HG03175 (cell line): Measurements from ENCODE around the gene EPHA3.

Source experiments
- ATAC-seq: cut with Tn5 transposase; IDR thresholded peaks from one replicate; pipeline ENCODE4 v1.9.1; 2021; ENCODE audit warnings: mild to moderate bottlenecking, moderate library complexity; ENCODE audit not compliant: unreplicated experiment

Gene EPHA3

GRCh38 chr3:89278302-89279025, 171.0 kb downstream of the EPHA3 start:
- no peak for ATAC-seq

DNA sequence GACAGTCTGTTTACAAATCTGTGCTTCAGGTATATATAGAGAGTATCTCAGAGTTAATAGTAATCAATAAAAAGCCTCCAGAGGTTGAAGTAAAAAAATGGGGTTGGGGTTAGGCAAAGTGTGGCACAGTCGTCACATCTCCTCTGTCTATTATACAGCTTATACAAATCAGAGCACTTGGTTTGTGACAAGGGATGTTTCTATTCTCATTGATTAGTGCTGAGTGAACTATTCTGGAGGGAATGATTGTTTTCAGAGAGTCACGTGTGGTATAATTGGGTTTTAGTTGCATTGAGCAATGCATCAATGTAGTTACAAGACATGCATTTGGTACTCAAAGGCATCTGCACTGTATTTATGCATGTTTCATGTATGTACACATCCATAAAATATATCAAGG, 172.9 kb downstream of the EPHA3 start:
- ATAC-seq = no peak

DNA sequence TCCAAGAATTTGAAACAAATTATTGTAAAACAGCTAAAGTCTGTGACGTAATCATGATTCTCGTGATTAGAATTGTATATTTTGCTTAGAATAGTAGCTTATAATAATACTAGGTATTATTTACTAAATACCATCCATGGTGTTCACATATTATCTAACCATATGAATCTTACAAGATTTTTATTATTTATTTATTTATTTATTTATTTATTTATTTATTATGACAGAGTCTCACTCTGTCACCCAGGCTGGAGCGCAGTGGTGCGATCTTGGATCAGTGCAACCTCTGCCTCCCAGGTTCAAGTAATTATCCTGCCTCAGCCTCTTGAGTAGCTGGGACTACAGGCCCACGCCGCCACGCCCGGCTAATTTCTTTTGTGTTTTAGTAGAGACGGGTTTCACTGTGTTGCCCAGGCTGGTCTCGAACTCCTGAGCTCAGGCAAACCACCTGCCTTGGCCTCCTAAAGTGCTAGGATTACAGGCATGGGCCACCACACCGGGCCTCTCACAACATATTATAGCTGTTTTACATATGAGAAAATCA, 173.5 kb downstream of the EPHA3 start:
- ATAC-seq = no peak

GRCh38 chr3:89287902-89288508, 180.6 kb downstream of the EPHA3 start:
- no peak for ATAC-seq

- ATAC-seq = no peak
Measured at GRCh38 chr3:89289574-89290190, 182.3 kb downstream of the EPHA3 start.

GRCh38 chr3:89297199-89297598, 189.8 kb downstream of the EPHA3 start:
- no peak for ATAC-seq

GRCh38 chr3:89300526-89300925, 193.1 kb downstream of the EPHA3 start:
- ATAC-seq = no peak

GRCh38 chr3:89300981-89301380, 193.6 kb downstream of the EPHA3 start:
- ATAC-seq = no peak

DNA sequence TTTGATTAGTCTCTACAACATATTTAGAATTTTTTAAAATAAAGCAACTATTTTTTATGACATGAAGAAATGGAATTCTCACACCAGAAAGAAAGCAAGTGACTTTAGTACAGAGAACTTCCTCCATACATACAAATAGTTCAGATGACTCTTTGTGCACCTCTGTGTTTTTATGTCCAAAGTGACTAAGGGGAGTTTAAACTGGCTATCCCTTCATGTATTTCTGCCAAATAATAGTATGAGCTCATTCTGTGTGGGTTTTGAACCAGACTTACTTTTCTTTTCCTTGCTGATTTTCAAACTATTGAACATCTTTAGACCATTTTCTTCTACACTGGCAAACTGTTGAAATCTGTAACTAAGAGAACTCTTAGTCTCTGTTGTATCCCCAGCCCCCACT, 196.3 kb downstream of the EPHA3 start:
- no peak for ATAC-seq

DNA sequence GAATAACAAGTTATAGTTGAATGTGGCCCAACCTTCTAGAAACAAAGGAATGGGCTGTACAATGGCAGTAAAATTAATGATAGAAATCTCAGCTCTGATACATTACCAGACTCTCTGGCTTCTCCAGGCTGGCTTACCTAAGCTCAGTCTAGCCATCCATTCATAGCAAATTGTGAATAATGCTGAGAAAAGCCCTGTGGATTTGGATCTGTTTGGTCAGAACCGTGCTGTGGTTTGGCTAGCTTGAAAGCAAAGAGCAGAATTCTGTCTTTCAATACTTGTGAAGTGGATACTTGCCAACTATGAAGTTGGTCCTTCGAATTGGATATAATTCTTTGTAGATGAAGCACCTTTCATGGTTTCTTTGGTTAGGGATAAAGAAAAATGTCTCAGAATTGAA, 199.1 kb downstream of the EPHA3 start:
- no peak for ATAC-seq

DNA sequence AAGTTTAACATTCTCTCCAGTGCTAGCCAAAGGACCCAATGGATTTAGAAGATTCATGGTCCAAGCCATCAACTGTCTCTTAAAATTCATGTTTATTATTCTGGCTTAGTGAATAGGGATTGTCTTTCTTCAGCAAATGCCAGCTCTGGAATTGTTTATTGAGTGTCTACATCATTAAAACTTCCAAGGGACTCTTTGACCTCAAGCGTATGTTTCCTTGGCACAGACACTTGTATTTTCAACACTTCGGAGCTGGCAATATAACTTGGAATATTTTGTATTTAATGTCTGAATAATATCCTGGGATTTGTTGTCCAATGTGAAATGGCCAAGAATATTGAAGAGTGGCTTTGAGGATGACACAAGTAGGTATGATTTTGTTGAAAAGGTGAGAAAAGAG, 204.2 kb downstream of the EPHA3 start:
- no peak for ATAC-seq

DNA sequence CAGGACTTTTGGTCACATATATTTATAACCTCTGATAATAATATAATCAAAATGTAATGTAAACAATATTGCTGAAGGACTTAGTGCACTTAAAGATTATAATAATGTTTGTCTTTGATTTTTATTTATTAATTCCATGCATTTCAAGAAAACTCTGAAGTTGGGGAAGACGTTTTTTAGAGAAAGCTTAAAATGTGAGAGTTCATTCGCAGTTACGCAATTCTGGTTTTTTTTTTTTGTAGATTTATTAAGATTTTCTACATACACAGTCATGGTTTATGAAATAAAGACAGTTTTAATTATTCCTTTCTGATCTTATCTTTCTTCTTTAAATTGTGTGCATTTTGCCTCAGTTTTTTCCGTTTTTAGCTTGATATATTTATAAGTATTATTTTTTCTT, 204.7 kb downstream of the EPHA3 start:
- ATAC-seq = no peak

DNA sequence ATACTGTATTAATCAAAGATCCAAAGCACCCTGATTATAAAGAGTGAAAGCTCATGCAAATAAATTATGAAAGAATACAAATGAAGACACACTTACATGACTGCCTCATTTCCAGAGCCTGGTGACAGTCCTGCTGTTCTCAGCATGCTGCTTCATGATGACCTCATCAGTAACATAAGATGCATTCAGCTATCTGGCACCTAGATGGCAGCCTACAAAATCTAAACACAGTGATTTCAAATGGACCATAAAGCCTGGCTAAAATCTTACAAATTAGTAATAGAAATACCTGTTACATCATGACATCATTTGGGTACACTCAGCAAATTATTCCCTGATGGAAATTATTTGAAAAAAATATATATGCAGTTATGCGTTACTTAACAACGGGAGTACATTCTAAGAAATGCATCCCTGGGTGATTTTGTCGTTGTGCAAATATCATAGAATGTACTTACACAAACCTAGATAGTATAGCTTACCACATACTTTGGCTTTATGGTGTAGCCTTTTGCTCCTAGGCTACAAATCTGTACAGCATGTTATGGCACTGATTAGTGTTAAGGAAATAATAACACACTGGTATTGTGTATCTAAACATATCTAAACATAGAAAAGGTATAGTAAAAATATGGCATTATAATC, 207.2 kb downstream of the EPHA3 start:
- ATAC-seq = no peak

GRCh38 chr3:89315750-89316470, 208.5 kb downstream of the EPHA3 start:
- ATAC-seq = no peak

- no peak for ATAC-seq
Measured at GRCh38 chr3:89320186-89320585, 212.8 kb downstream of the EPHA3 start.

- no peak for ATAC-seq
Measured at GRCh38 chr3:89326997-89327396, 219.6 kb downstream of the EPHA3 start.

DNA sequence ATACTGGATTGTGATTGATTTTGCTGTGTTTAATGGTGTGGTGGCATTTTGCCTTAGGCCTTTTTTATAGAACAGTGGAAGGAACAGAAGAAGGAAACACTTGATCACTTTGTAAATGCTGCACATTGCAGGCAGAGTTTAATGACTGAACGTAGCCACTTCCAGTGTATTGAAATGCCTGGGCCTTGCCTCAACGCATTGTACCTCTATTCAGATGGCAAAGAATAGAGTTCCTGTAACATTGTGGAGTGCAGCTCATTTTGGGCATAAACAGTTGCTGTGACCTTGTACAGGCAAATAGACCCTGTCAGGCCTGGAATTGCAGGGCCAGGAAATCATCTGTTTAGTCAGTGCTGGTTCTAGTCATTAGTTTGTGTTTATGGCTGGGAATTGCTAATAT, 225.0 kb downstream of the EPHA3 start:
- ATAC-seq = no peak

GRCh38 chr3:89332793-89333192, 225.4 kb downstream of the EPHA3 start:
- ATAC-seq = no peak

DNA sequence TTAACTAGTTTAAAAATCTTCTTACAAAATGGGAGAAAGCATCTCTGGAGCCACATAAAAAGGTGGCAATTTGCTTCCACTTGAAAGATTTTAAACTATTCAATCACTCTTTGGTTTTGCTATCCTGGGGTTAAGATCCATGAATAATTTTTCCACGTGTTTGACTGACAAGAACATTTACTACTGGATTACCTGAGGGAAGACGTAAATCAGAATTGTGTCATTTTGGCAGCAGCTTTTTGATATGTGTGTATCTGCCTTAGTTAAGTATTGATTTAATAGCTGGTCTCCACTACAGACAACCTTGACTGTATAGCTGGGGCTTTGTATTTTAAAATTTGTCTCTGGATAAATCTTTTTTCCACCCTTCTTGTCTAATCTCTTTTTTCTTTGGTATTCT, 228.3 kb downstream of the EPHA3 start:
- ATAC-seq = no peak

DNA sequence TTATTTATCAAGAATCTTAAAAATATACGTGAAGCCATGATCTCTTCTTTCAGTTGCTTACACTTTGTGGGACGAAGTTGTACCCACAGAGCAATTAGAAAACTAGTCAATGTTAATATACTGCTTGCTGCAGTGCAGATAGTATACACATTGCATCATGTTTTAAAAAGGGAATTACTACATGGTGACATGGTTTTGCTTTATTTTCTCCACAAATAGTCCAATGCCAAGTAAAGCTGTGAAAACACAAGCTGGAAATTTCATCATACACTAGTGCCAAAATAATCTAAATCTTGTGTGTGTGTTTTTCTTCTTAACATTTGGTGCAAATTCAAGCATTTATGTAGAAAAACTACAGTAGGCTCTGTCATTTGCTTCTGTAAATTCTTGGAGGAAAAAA, 233.0 kb downstream of the EPHA3 start:
- no peak for ATAC-seq

- ATAC-seq = no peak
Measured at GRCh38 chr3:89344076-89344475, 236.7 kb downstream of the EPHA3 start.
